Effector memory CD4-positive, alpha-beta T cell (primary cell): ENCODE data around the gene BIN1.

ENCODE experiments used
- DNase-seq, 3 donors: peaks; one replicate each; pipeline ENCODE4 v3.0.0-alpha.2; 2020
- H3K27ac ChIP-seq: 2 replicates; pipeline ENCODE4 v1.7.0; 2013; ENCODE audit warnings: mild to moderate bottlenecking, low read length, moderate library complexity; ENCODE audit not compliant: insufficient read depth, poor library complexity, severe bottlenecking
- H3K27me3 ChIP-seq: replicated peaks from 2 replicates; pipeline ENCODE4 v1.7.0; 2013; ENCODE audit warnings: mild to moderate bottlenecking, low read length; ENCODE audit not compliant: insufficient read depth, control insufficient read depth, poor library complexity, severe bottlenecking
- H3K36me3 ChIP-seq: 2 replicates; pipeline ENCODE4 v1.7.0; 2013; ENCODE audit warnings: mild to moderate bottlenecking, low read length, moderate library complexity; ENCODE audit not compliant: control insufficient read depth, insufficient read depth
- H3K4me1 ChIP-seq: 2 replicates; pipeline ENCODE4 v1.7.0; 2013; ENCODE audit warnings: low read length, mild to moderate bottlenecking; ENCODE audit not compliant: control insufficient read depth, insufficient read depth, poor library complexity, severe bottlenecking
- H3K4me3 ChIP-seq: 2 replicates; pipeline ENCODE4 v1.7.0; 2013; ENCODE audit warnings: low read length, low read depth, mild to moderate bottlenecking; ENCODE audit not compliant: insufficient read depth, poor library complexity, severe bottlenecking
- H3K9me3 ChIP-seq: 2 replicates; pipeline ENCODE4 v1.7.0; 2013; ENCODE audit warnings: mild to moderate bottlenecking, low read length, moderate library complexity; ENCODE audit not compliant: control insufficient read depth
- total RNA-seq, 3 donors: gene quantifications; one replicate each; lab custom pipeline; 2026; lab: John Stamatoyannopoulos, UW

Gene BIN1, protein sequence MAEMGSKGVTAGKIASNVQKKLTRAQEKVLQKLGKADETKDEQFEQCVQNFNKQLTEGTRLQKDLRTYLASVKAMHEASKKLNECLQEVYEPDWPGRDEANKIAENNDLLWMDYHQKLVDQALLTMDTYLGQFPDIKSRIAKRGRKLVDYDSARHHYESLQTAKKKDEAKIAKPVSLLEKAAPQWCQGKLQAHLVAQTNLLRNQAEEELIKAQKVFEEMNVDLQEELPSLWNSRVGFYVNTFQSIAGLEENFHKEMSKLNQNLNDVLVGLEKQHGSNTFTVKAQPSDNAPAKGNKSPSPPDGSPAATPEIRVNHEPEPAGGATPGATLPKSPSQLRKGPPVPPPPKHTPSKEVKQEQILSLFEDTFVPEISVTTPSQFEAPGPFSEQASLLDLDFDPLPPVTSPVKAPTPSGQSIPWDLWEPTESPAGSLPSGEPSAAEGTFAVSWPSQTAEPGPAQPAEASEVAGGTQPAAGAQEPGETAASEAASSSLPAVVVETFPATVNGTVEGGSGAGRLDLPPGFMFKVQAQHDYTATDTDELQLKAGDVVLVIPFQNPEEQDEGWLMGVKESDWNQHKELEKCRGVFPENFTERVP
- total RNA-seq = 123 to 173 (median 157) reads per million in 3 donors

DNA sequence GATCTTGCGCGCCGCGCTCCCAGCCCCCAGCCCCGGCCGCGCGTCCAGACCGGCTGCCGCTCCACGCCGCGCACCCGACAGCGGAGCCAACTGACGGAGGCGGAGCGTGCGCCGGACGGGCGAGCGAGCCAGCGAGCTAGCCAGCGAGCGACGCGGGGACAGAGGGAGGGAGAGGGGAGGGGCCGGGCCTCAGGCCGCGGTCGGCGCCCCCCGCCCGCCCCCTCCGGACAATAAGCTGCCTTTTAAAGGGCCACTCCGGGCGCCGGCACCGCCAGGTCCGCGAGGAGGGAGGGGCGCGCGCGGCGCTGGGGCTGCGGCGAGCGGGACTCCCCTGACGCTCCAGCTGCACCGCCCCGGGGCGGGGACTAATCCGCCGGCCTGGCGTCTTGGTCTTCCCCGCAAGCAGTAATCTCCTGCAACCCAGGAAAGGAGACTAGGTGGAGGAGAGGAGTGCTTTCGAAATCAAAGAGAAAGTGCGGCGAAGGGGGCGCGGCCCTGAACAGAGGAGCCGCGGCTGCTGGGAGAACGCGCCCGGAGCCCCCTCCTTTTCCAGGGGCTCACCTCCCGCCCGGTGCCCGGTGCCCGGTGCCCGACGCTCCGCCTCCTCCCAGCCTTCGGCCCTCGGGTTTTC is at the start of gene BIN1:
BIN1 (minus strand) TSS at position 164 of the 631 bp plus-strand sequence. CDS start 211 bp downstream, outside the sequence.
- Histone ChIP-seq H3K9me3 (no peaks in the 10 kb centered on the region), H3K4me1 (peaks cover 13% of the 10 kb centered on the region), H3K36me3 (no peaks in the 10 kb centered on the region), H3K4me3 (peak within 1 kb of the TSS; percentile 88), H3K27me3 (peaks cover 9% of the 10 kb centered on the region), H3K27ac (peak within 1 kb of the TSS; percentile 25)
- DNase-seq = peak; percentile 53 to 60 (median 57)

DNA sequence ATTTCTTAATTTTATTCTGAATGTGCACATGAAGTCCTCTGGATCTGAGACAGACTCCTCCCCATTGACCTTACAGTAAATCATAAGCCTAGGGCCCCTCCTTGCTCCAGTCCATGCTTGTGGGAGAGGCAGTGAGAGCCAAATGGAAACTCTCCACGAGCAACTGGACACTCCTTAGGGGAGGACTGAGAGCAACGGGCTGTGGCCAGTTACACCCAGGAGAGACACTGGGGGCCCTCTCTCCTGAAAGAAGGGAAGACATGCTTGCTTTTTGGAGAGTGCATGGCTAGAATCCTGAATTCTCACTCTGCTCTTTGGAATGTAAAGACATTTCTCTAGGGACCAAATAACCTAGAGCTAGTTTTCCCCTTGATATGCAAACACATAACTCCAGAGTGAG is 49.0 kb upstream of the BIN1 start:
- Histone ChIP-seq H3K4me1 (no peaks in the 10 kb centered on the region), H3K27me3 (no peaks in the 10 kb centered on the region), H3K4me3 (no peak overlapping the region), H3K9me3 (no peaks in the 10 kb centered on the region), H3K27ac (no peak overlapping the region), H3K36me3 (no peaks in the 10 kb centered on the region)
- no peak for DNase-seq

DNA sequence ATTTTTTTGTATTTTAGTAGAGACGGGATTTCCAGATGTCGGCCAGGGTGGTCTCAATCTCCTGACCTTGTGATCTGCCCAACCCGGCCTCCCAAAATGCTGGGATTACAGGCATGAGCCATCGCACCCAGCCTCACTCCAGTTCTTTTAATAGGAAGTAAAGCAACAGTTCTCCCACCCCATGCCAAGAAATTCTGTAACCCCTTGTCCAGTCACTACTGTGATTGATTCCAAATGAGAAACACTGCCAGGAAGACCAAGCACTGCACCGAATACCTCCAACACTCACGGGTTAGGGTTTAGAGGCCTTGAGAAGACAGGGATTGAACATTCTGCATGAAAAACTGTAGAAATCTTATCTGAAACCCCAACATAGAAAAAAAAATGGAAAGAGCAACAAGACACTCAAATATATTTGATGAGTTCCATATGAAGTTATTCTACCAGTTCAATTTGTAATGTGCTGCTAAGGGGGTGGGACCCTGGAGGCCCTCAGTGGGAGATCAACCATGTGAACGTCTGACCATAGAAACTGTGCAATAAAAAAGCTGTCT is 48.2 kb upstream of the BIN1 start:
- Histone ChIP-seq H3K27ac (no peak overlapping the region), H3K9me3 (no peaks in the 10 kb centered on the region), H3K36me3 (no peaks in the 10 kb centered on the region), H3K27me3 (no peaks in the 10 kb centered on the region), H3K4me3 (no peak overlapping the region), H3K4me1 (no peaks in the 10 kb centered on the region)
- no peak for DNase-seq

DNA sequence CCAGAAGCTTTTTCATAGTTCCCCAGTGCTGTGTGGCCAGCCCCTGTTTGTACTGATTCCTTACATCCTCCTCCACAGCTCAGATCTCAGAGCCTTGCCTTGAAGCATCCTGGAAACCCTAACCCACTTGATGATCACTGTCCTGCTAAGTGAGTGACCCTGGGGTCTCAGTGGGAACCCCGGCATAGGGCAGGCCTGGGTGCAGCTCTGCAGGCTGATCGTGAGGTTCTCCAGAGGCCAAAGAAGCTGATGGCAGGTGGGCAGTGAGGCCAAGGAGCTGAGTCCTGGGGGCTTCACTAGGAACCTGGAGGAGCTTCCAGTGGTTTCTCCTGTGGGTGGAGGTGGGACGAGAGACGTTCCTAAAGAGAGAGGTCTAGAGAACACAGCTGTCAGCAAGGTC is 47.4 kb upstream of the BIN1 start:
- Histone ChIP-seq H3K27ac (no peak overlapping the region), H3K4me3 (no peak overlapping the region), H3K36me3 (no peaks in the 10 kb centered on the region), H3K27me3 (no peaks in the 10 kb centered on the region), H3K9me3 (no peaks in the 10 kb centered on the region), H3K4me1 (no peaks in the 10 kb centered on the region)
- no peak for DNase-seq

DNA sequence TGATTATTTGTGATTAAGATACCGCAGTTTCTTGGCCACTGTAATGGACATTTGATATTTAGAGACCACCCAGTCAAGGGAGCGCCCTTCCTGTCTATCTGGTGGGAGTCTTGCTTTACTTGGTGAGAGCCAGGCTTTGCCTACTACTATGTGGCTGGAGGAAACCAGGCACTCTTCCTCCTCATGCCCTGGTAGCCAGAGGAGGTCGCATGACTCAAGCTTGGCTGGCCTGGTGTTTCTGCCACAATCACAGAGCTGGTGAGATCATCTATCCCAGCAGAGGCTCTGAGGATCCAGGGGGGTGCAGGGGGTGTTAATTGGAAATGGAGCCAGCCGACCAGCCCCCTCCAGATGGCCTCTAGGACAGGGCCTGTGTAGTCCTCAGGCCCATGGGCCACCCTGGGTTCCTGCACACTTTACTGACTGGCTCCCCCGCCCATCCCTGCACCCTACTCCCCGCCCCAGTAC is 46.8 kb upstream of the BIN1 start:
- no peak for DNase-seq
- Histone ChIP-seq H3K27ac (no peak overlapping the region), H3K4me3 (no peak overlapping the region)

DNA sequence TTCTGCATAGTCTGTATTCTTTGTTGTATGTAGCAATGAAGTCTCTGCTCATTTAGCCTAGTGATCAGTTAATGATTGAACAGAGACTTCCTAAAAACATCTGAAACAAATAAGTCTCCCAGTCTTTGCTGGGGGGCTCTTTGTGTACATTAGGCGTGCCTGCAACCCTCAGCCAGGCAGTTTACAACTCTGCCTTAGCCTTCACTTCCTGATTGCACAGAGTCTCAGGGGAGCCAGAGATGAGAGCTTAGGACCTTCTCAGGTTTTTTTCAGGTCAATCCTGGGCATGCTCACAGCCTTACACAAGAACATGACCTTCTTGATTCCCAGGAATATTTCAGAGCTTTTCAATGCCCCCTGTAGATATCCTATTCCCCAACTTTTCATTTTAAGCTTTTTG is 44.0 kb upstream of the BIN1 start:
- Histone ChIP-seq H3K9me3 (no peaks in the 10 kb centered on the region), H3K27me3 (no peaks in the 10 kb centered on the region), H3K36me3 (no peaks in the 10 kb centered on the region), H3K27ac (no peak overlapping the region), H3K4me3 (no peak overlapping the region), H3K4me1 (no peaks in the 10 kb centered on the region)
- DNase-seq = no peak

More for the DNA sequence above, 46.8 kb upstream of the BIN1 start:
- Histone ChIP-seq H3K4me1 (no peaks in the 10 kb centered on the region), H3K27me3 (no peaks in the 10 kb centered on the region), H3K9me3 (no peaks in the 10 kb centered on the region), H3K36me3 (no peaks in the 10 kb centered on the region)

DNA sequence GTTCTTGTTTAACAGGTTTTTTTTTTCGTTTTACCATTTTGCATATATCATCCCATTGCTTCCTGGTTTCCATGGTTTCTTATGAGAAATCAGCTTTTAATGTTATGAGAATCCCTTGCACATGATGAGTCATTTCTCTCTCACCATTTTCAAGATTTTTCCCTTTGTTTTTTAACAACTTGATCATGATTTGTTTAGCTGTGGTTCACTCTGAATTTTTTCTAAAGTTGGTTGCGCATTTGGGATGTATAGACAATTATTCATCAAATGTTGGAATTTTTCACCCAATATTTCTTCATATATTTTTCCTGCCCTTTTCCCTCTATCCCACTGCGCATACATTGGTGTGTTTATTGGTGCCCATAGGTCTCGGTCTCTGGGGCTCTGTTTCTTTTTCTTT is 42.4 kb upstream of the BIN1 start:
- Histone ChIP-seq H3K36me3 (no peaks in the 10 kb centered on the region), H3K27ac (no peak overlapping the region), H3K27me3 (no peaks in the 10 kb centered on the region), H3K4me1 (no peaks in the 10 kb centered on the region), H3K4me3 (no peak overlapping the region), H3K9me3 (no peaks in the 10 kb centered on the region)
- DNase-seq = no peak

DNA sequence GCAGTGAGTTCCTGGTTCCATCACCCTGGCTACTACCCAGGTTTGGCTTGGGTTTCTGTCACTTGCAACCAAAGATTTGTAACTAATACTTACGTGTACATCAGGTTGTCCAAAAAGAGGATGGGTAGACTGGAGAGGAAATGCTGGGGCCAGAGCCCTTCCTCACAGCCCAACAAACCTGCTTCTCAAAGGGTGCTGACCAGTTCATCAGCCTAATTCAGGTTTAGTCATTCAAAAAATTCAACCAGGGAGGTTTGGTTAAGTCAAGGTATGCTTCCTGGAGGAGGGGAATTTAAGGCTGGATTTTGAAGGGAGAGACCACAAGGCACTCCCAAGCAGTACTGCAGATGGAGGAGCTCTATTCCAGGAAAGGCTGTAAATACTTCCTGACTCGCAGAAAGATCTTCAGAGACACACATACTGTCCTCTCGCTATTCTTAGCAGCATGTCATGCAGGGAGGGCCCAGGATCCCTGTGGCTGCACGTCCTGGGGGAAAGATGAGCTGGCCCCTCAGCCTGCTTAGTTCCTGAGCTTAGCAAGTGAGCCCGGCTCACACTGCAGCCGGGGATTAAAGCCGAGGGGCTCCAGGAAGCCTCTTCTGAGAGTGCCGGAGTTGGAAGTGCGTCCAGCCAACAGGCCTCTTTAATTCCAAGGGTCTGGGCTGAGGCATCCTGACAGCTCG is 40.0 kb upstream of the BIN1 start:
- DNase-seq = no peak
- H3K4me3 ChIP-seq = no peak overlapping the region
- H3K4me1 ChIP-seq = no peaks in the 10 kb centered on the region
- no peaks in the 10 kb centered on the region for H3K36me3 ChIP-seq
- no peak overlapping the region for H3K27ac ChIP-seq
- no peaks in the 10 kb centered on the region for H3K27me3 ChIP-seq
- no peaks in the 10 kb centered on the region for H3K9me3 ChIP-seq

DNA sequence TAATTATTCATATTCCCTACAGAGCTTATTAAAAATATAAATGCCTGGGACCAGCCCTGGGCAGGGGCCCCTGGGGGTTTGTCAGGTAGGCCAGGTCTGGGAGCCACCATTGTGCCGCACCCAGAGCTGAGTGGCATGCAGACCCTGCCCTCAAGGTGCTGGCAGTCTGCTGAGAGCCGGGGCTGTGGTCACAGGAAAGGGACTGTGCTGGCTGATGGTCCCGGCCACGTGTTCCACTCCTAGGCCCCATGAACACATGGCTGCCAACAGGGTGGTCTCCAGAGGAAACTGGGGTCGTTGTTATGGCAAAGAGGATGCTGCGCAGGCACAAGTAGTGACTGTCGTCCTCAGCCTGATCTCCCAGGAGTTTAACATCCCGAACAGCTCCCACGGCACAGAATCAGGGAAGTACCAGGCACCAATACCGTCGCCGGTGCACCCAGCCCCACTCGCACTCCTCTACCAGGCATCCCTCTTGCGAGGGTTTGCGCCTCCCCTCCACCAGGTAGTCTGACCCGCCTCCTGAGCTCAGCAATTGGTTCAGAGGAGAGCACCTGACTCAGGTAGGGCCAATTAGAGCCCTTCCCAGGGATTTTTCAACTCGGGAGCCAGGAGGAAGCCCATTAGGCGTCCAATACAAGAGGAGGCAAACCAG is 39.2 kb upstream of the BIN1 start:
- Histone ChIP-seq H3K36me3 (no peaks in the 10 kb centered on the region), H3K27ac (no peak overlapping the region), H3K4me1 (no peaks in the 10 kb centered on the region), H3K27me3 (no peaks in the 10 kb centered on the region), H3K9me3 (no peaks in the 10 kb centered on the region), H3K4me3 (no peak overlapping the region)
- no peak for DNase-seq
